SH-SY5Y (cell line): ENCODE measurements around the gene RNF182.

Experiments used
- GATA2 ChIP-seq: IDR thresholded peaks from 2 replicates; pipeline ENCODE4 v1.6.1; 2011; ENCODE audit warnings: mild to moderate bottlenecking, low read depth, low read length
- GATA3 ChIP-seq: IDR thresholded peaks from 2 replicates; pipeline ENCODE4 v1.6.1; 2011; ENCODE audit warnings: low read depth, mild to moderate bottlenecking, low read length, moderate library complexity

- no peak for TF ChIP-seq GATA2
- TF ChIP-seq GATA3 = no peak
These were observed 55.8 kb downstream of the RNF182 start for GRCh38 chr6:13980534-13980933.
